ENCODE data around the gene PPP4R3A. TPM values are rescaled to one million over a fixed set of nuclear protein-coding genes. Genes with fewer than 3 reads are reported as not detected.

Gene PPP4R3A
- total RNA-seq, 1 donor from 2014 or later, result 111 TPM

DNA sequence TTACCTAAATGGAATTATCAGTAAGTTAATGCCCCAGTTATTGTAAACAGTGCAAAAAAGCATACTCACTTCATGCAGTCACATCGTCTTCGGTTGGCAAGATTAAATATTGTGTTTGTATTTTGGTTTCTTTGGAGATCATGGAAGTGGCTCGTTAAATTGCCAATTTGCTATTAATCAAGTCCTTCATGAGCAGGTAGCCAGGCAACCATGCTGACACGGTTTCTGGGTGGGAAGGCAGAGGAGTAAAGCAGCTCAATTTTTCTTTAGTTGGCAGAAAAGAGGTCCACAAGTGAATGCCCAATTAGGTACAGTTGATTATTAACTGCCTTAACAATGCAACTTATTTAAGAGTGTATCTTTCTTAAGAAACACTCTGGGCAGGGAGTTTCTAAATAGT is 43.9 kb downstream of the PPP4R3A start:
- no peaks in the 10 kb centered on the region for H3K9me3 Mint-ChIP-seq
- H3K4me1 Mint-ChIP-seq, result no peaks in the 10 kb centered on the region
- H3K4me3 Mint-ChIP-seq, result no peak overlapping the region
- H3K27me3 Mint-ChIP-seq (ENCODE audit: low read depth), result no peaks in the 10 kb centered on the region
- no peak overlapping the region for H3K27ac Mint-ChIP-seq (ENCODE audit: unreplicated experiment)
- no peak for TF ChIP-seq CTCF (conservative IDR thresholded peaks at IDR 0.05)
- peaks cover 33% of the 10 kb centered on the region for H3K36me3 Mint-ChIP-seq (ENCODE audit: low read depth)
- no peak for DNase-seq (ENCODE audit: low read depth, low spot score)

DNA sequence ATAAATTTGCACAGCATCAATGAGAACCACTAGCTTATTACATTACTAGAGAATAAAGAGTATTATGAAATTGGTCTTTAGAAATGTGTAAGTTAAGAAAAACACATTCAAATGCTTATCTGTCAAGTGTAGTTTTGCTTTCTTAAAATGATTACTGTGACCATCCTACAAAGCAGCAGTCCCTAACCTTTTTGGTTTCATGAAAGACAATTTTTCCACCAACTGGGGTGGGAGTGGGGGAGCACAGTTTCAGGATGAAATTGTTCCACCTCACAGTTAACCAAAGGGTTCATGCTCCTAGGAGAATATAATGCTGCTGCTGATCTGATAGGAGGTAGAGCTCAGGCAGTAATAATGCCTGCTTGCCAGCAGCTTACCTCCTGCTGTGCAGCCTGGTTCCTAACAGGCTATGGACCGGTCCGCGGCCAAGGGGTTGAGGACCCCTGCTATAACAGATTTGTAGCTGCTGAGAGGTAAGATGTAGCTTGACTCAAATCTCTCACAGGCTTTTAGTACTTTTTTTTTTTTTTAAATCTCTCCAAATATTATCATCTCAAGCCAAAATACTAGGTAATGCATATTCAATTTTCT is 45.4 kb downstream of the PPP4R3A start:
- H3K36me3 Mint-ChIP-seq (ENCODE audit: low read depth), result peaks cover 28% of the 10 kb centered on the region
- TF ChIP-seq CTCF (conservative IDR thresholded peaks at IDR 0.05), result no peak
- H3K27me3 Mint-ChIP-seq (ENCODE audit: low read depth), result no peaks in the 10 kb centered on the region
- H3K4me1 Mint-ChIP-seq, result no peaks in the 10 kb centered on the region
- H3K9me3 Mint-ChIP-seq, result no peaks in the 10 kb centered on the region
- H3K27ac Mint-ChIP-seq (ENCODE audit: unreplicated experiment), result no peak overlapping the region
- no peak for DNase-seq (ENCODE audit: low read depth, low spot score)
- H3K4me3 Mint-ChIP-seq, result no peak overlapping the region

DNA sequence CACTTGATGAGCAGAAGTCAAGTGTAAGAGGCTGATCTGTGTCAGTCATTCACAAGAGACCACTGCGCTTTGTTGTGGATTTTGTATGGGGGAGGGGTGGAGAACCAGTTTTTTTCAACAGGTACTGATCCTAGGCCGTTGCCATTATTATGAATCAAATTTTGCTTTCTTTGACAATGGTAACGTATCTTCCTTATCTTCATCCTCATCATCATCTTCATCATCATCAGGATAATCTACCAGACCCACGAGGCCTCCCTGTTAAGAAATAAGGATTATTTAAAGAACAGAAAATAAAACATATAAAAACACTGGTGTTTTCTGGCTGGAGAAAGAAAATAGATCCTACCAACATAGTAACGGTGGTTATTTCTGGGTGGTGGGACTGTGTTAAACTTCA is 51.5 kb downstream of the PPP4R3A start:
- no peaks in the 10 kb centered on the region for H3K9me3 Mint-ChIP-seq
- H3K27ac Mint-ChIP-seq (ENCODE audit: unreplicated experiment), result no peak overlapping the region
- no peak for DNase-seq (ENCODE audit: low read depth, low spot score)
- H3K4me1 Mint-ChIP-seq, result peaks cover 8% of the 10 kb centered on the region
- TF ChIP-seq CTCF (conservative IDR thresholded peaks at IDR 0.05), result no peak
- H3K27me3 Mint-ChIP-seq (ENCODE audit: low read depth), result no peaks in the 10 kb centered on the region
- peaks cover 44% of the 10 kb centered on the region for H3K36me3 Mint-ChIP-seq (ENCODE audit: low read depth)
- H3K4me3 Mint-ChIP-seq, result no peak overlapping the region

DNA sequence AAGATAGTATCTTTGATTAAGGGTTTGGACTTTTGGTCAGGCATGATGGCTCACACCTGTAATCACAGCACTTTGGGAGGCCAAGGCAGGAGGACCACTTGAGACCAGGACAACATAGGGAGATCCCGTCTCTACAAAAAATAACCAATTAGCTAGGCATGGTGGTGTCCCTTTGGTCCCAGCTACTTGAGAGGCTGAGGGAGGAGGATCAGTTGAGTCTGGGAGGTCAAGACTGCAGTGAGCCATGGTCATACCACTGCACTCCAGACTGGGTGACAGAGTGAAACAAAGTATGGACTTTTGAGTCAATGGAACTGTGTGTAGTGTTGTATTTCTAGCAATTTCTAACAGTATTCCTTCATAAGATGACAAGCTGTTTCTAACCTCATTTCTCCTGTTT is 53.8 kb downstream of the PPP4R3A start:
- TF ChIP-seq CTCF (conservative IDR thresholded peaks at IDR 0.05), result no peak
- no peak overlapping the region for H3K4me3 Mint-ChIP-seq
- peaks cover 8% of the 10 kb centered on the region for H3K4me1 Mint-ChIP-seq
- no peaks in the 10 kb centered on the region for H3K9me3 Mint-ChIP-seq
- no peaks in the 10 kb centered on the region for H3K27me3 Mint-ChIP-seq (ENCODE audit: low read depth)
- peaks cover 30% of the 10 kb centered on the region for H3K36me3 Mint-ChIP-seq (ENCODE audit: low read depth)
- H3K27ac Mint-ChIP-seq (ENCODE audit: unreplicated experiment), result no peak overlapping the region
- no peak for DNase-seq (ENCODE audit: low read depth, low spot score)

DNA sequence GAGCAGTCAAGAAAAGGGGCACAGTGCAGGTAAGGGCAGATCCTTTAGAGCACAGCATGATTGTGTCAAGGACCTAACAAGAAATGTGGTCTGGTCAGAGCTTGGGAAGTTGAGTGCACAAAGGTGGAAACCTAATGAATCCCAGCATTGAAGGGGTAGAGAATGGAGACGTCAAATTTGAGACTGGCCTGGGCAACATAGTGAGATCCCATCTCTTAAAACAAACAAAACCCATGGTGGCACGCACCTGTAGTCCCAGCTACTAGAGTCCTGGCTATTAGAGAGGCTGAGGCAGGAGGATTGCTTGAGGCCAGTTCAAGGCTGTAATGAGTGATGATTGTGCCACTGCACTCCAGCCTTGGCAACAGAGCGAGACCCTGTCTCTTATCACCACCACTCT is 55.5 kb downstream of the PPP4R3A start:
- H3K9me3 Mint-ChIP-seq, result no peaks in the 10 kb centered on the region
- H3K27ac Mint-ChIP-seq (ENCODE audit: unreplicated experiment), result no peak overlapping the region
- peaks cover 24% of the 10 kb centered on the region for H3K36me3 Mint-ChIP-seq (ENCODE audit: low read depth)
- H3K4me3 Mint-ChIP-seq, result no peak overlapping the region
- no peak for DNase-seq (ENCODE audit: low read depth, low spot score)
- TF ChIP-seq CTCF (conservative IDR thresholded peaks at IDR 0.05), result no peak
- H3K27me3 Mint-ChIP-seq (ENCODE audit: low read depth), result no peaks in the 10 kb centered on the region
- H3K4me1 Mint-ChIP-seq, result peaks cover 8% of the 10 kb centered on the region
